IPS-NIHi11 (cell line): ENCODE results near the gene TRPM5.
A peak's percentile ranks its signal among the peaks of the same experiment; 100 is the strongest.

ENCODE experiments used
- DNase-seq: peaks from one replicate; pipeline ENCODE4 v3.0.0; 2012; ENCODE audit warnings: mixed read lengths, low spot score

TRPM5 gene

GRCh38 chr11:2452321-2453012 lies 8.2 kb upstream of the TRPM5 start:
- no peak for DNase-seq

GRCh38 chr11:2451916-2452315 lies 7.6 kb upstream of the TRPM5 start:
- no peak for DNase-seq

- DNase-seq: no peak
Measured at GRCh38 chr11:2451336-2451735, 7.0 kb upstream of the TRPM5 start.

GRCh38 chr11:2450321-2451041 lies 6.2 kb upstream of the TRPM5 start:
- DNase-seq: no peak

- peak; percentile 22 for DNase-seq
Measured at GRCh38 chr11:2449548-2450320, 5.4 kb upstream of the TRPM5 start.

GRCh38 chr11:2448661-2449547 lies 4.6 kb upstream of the TRPM5 start:
- peak; percentile 3 for DNase-seq

- DNase-seq: peak; percentile 6
Measured at GRCh38 chr11:2447951-2448650, 3.8 kb upstream of the TRPM5 start.

GRCh38 chr11:2447253-2447950 lies 3.1 kb upstream of the TRPM5 start:
- DNase-seq: peak; percentile 2

- DNase-seq: peak; percentile 8
Measured at GRCh38 chr11:2446590-2447252, 2.4 kb upstream of the TRPM5 start.

GRCh38 chr11:2445746-2446551 lies 1.6 kb upstream of the TRPM5 start:
- peak; percentile 42 for DNase-seq

GRCh38 chr11:2444821-2445745 lies 769 bp upstream of the TRPM5 start, which contains the start of gene KCNQ1:
Gene KCNQ1 (plus strand): TSS chr11:2445008. CDS start chr11:2445099, 91 bp downstream.
- DNase-seq: peak; percentile 99

- DNase-seq: peak; percentile 6
Measured at GRCh38 chr11:2443406-2443805, 908 bp downstream of the TRPM5 start.

- DNase-seq: no peak
Measured at GRCh38 chr11:2442589-2442988, 1.7 kb downstream of the TRPM5 start.

GRCh38 chr11:2441171-2441570 lies 3.1 kb downstream of the TRPM5 start:
- DNase-seq: no peak

- no peak for DNase-seq
Measured at GRCh38 chr11:2440646-2441045, 3.7 kb downstream of the TRPM5 start.

- DNase-seq: no peak
Measured at GRCh38 chr11:2439820-2440219, 4.5 kb downstream of the TRPM5 start.

GRCh38 chr11:2437516-2437915 lies 6.8 kb downstream of the TRPM5 start:
- DNase-seq: no peak

- no peak for DNase-seq
Measured at GRCh38 chr11:2436521-2437031, 7.7 kb downstream of the TRPM5 start.
